Lung (tissue), 12 donors: ENCODE measurements around the gene ACOT12. TPM values are rescaled to one million over a fixed set of nuclear protein-coding genes. Genes with fewer than 3 reads are reported as not detected.

Source experiments
- ATAC-seq: fragments of 200-7000 bp; cut with Tn5 transposase; one replicate; pipeline ENCODE4 v1.9.1; 2020; ENCODE audit warnings: moderate number of reproducible peaks; ENCODE audit not compliant: insufficient read depth, low FRiP score
- DNase-seq, 3 donors: peaks; one replicate each; pipeline ENCODE4 v3.0.0-alpha.2; 2013 to 2017
- H3K27ac ChIP-seq, 2 donors: one replicate each; pipeline ENCODE4 v1.5.1; 2013; ENCODE audit warnings: mild to moderate bottlenecking in 2 of 2, moderate library complexity in 2 of 2, control low read depth in 1 of 2, inconsistent platforms in 1 of 2, low read depth in 1 of 2, low read length in 1 of 2
- H3K27me3 ChIP-seq, 3 donors: one replicate each; pipeline ENCODE4 v1.5.1; 2013; ENCODE audit warnings: low read length in 2 of 3; ENCODE audit not compliant: control insufficient read depth in 3 of 3, insufficient read depth in 3 of 3
- H3K36me3 ChIP-seq, 4 donors: one replicate each; pipeline ENCODE4 v1.5.1; 2013; ENCODE audit warnings: low read length in 4 of 4, mild to moderate bottlenecking in 1 of 4, moderate library complexity in 1 of 4; ENCODE audit not compliant: control insufficient read depth in 4 of 4, insufficient read depth in 4 of 4
- H3K4me1 ChIP-seq, 5 donors: one replicate each; pipeline ENCODE4 v1.5.1; 2013; ENCODE audit warnings: low read length in 5 of 5, mild to moderate bottlenecking in 2 of 5, moderate library complexity in 1 of 5; ENCODE audit not compliant: control insufficient read depth in 5 of 5, insufficient read depth in 5 of 5
- H3K4me3 ChIP-seq: one replicate; pipeline ENCODE4 v1.5.1; 2013; ENCODE audit warnings: mild to moderate bottlenecking, control low read depth, moderate library complexity
- H3K9ac ChIP-seq, 2 donors: one replicate each; pipeline ENCODE4 v1.5.1; 2013; ENCODE audit warnings: low read length in 2 of 2, control low read depth in 1 of 2; ENCODE audit not compliant: insufficient read depth in 1 of 2
- H3K9me3 ChIP-seq, 4 donors: one replicate each; pipeline ENCODE4 v1.5.1; 2013; ENCODE audit warnings: low read length in 3 of 4, mild to moderate bottlenecking in 1 of 4, moderate library complexity in 1 of 4; ENCODE audit not compliant: control insufficient read depth in 4 of 4, insufficient read depth in 3 of 4
- CTCF ChIP-seq: IDR thresholded peaks from 2 replicates; pipeline ENCODE4 v1.5.1; 2012; ENCODE audit warnings: mild to moderate bottlenecking; ENCODE audit errors: control extremely low read depth, extremely low read depth
- WGBS, 2 donors: extraction: QIAGEN DNeasy Blood & Tissue Kit; methylation state at CpG; one replicate each; pipeline ENCODE4 v1.1.7; 2013; 5-methylcytosine and 5-hydroxymethylcytosine counted together
- polyA plus RNA-seq, 2 donors: library from polyadenylated mRNA; stranded (reverse); fragments of 200-250 nt; gene quantifications; one replicate each; pipeline ENCODE4 v1.2.1, GENCODE V29; 2013
- total RNA-seq, 2 donors: library from RNA; depleted of rRNA in 1 of 2; stranded (reverse); fragments of >200 nt in 1 of 2; gene quantifications; one replicate each; pipeline ENCODE4 v1.2.1, GENCODE V29; 2014 to 2021
- donor health status: control.
- donor health status: control.
- donor health status: Bipolar disorder and iron deficiency.
- donor health status: healthy.
- donor health status: DM: yes; HTN: yes; CAD: no.

ACOT12 gene
- total and polyA plus RNA-seq, 4 donors = not detected

DNA sequence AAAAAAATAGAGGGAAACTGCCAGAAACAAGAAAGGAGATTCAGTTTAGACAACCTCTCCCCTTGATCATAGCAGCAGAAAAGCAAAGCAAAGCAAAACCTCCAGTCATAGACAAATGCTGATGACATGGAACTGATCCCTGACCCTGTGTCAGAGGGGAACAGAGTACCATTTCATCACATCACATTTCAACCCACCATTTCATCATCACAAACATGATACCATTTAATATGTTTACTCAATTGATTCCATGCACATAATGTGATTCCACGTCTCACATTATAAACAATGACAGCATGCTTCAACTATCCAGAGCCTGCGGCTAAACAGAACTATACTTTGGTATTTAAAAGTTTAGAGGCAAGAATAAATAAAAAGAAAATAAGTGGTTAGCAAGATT lies 28.7 kb upstream of the ACOT12 start:
- 69 to 77% methylated on average over 2 of the region's 2 CpGs for WGBS, 2 donors
- Histone ChIP-seq H3K27ac (no peak overlapping the region), H3K4me1 (peaks cover 0 to 19% (median 9%) of the 10 kb centered on the region in 5 donors), H3K9ac (no peak overlapping the region), H3K9me3 (no peaks in the 10 kb centered on the region), H3K27me3 (no peaks in the 10 kb centered on the region), H3K4me3 (no peak overlapping the region), H3K36me3 (peaks cover 0 to 9% (median 4%) of the 10 kb centered on the region in 4 donors)
- no peak for TF ChIP-seq CTCF
- DNase-seq = peak in 2 of 3 donors; percentile 65 to 72
- ATAC-seq = no peak

GRCh38 chr5:81420039-81420667 lies 26.2 kb upstream of the ACOT12 start:
- no peak overlapping the region for H3K4me3 ChIP-seq
- no peaks in the 10 kb centered on the region for H3K27me3 ChIP-seq
- no peak overlapping the region for H3K27ac ChIP-seq
- DNase-seq = no peak
- peaks cover 0 to 9% (median 2%) of the 10 kb centered on the region in 4 donors for H3K36me3 ChIP-seq
- WGBS, 2 donors = 33 to 55% methylated on average over 6 of the region's 6 CpGs
- peaks cover 0 to 6% (median 1%) of the 10 kb centered on the region in 5 donors for H3K4me1 ChIP-seq
- no peak for ATAC-seq
- TF ChIP-seq CTCF = no peak
- no peaks in the 10 kb centered on the region for H3K9me3 ChIP-seq
- no peak overlapping the region for H3K9ac ChIP-seq

DNA sequence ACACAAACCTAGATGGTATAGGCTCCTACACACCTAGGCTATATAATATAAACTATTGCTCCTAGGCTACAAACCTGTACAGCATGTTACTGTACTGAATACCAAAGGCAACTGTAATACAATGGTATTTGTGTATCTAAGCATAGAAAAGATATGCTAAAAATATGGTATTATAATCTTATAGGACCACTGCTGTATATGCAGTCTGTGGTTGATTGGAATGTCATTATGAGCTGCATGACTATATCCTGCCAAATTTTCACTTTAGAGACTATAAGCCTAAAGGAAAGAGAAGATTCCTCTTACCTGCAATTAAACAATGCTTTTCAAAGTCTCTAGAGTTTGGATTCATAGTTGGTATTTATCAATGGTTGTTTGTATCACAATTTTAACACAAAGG lies 24.7 kb upstream of the ACOT12 start:
- Histone ChIP-seq H3K9ac (no peak overlapping the region), H3K27ac (no peak overlapping the region), H3K36me3 (peaks cover 0 to 9% (median 2%) of the 10 kb centered on the region in 4 donors), H3K4me3 (no peak overlapping the region), H3K27me3 (no peaks in the 10 kb centered on the region), H3K4me1 (peaks cover 0 to 6% (median 1%) of the 10 kb centered on the region in 5 donors), H3K9me3 (no peaks in the 10 kb centered on the region)
- no peak for DNase-seq
- no peak for ATAC-seq
- TF ChIP-seq CTCF = no peak

- Histone ChIP-seq H3K4me1 (no peaks in the 10 kb centered on the region), H3K9ac (no peak overlapping the region), H3K9me3 (no peaks in the 10 kb centered on the region), H3K27ac (no peak overlapping the region), H3K36me3 (peaks cover 0 to 9% (median 2%) of the 10 kb centered on the region in 4 donors), H3K27me3 (no peaks in the 10 kb centered on the region), H3K4me3 (no peak overlapping the region)
- 71 to 84% methylated on average over 4 of the region's 4 CpGs for WGBS, 2 donors
- ATAC-seq (no peak), DNase-seq (no peak)
- no peak for TF ChIP-seq CTCF
These were observed 23.1 kb upstream of the ACOT12 start for GRCh38 chr5:81417052-81417451.
